Measurements from ENCODE around the gene AVPR1A.
"Not testable (repeated sequence)": the region's sequence is repeated elsewhere in the genome, so short reads cannot be mapped to it uniquely, and the experiment has no call there.

Gene AVPR1A

DNA sequence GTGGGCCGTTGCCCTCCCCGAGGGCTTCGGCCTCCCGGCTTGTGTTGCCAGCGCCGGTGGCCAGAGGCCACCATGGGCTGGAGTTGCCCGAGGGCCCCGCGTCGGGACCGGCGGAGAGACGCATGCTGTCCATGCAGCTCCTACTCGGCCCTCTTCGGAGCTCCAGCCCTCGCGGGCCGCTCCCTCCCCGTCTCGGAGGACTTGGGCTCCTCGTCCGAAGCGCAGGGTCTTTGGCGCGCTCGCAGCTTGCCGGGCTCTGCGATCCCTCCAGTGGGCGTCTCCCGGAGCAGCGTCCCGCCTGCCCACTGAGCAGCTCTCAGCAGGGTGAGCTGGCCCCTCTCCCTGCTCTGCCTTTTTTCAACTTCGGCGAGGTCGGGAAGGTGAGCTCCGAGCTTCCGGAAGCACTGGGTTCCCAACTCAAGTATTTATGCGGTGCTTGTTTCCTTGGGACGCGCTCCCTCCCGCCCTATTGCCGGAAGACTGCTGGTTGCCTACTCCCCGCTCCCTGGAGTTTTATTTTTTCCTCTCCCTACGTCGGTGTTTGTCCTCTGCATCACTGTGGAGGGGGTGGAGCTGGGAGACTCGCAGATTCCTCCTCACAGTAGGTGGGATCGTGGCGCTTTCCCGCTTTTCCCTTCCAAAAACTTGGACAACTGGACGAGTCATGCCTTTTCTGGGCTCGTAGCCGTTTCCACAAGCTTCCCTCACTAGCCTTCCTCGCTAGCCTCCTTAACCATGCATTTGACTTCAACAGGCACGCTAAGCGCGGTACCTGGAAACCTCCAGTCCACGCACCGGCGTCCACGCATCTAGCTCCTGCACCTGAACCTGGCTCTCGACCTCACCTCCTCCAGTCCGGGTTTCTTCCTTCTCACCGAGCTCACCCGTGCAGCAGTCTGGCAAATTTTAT is at the start of gene AVPR1A:
Gene AVPR1A (minus strand): TSS at position 489 of the 910 bp plus-strand sequence. CDS start 365 bp downstream, at position 124.
- in situ Hi-C loops (cut with HindIII; ENCODE audit: low sequenced_read_pairs): no loop called here

GRCh38 chr12:63196168-63196567 is 45.2 kb upstream of the AVPR1A start:
- in situ Hi-C loops (cut with HindIII; ENCODE audit: low sequenced_read_pairs): no loop called here

- in situ Hi-C loops (cut with HindIII; ENCODE audit: low sequenced_read_pairs): no loop called here
Measured at GRCh38 chr12:63179224-63179623, 28.2 kb upstream of the AVPR1A start.

DNA sequence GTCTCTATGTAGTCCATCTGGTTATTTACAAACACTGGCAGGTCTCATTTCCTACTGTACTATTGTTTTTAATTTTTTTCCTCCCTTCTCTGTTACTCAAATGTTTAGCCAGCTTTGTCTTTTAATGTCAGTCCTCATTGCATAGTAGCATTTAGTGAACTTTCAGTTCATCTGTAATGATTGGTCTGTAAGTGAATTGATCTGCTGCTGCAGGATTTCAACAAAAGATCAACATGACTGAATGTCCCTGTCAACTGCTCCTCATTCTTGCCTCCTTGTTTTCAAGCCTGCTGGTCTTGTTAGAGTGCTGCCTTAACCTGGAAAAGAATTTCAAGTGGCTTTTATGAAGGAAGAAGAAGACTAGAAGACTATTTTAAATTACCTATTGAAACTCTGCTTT is 19.3 kb upstream of the AVPR1A start:
- in situ Hi-C loops (cut with HindIII; ENCODE audit: low sequenced_read_pairs): no loop called here

DNA sequence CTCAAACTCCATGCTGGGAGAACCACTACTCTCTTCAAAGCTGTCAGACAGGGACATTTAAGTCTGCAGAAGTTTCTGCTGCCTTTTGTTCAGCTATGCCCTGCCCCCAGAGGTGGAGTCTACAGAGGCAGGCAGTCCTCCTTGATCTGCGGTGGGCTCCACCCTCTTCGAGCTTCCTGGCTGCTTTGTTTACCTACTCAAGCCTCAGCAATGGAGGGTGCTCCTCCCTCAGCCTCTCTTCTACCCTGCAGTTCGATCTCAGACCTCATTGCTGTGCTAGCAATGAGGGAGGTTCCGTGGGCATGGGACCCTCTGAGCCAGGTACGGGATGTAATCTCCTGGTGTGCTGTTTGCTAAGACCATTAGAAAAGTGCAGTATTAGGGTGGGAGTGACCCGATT is 16.7 kb upstream of the AVPR1A start:
- in situ Hi-C loops (cut with HindIII; ENCODE audit: low sequenced_read_pairs): not testable (repeated sequence)

DNA sequence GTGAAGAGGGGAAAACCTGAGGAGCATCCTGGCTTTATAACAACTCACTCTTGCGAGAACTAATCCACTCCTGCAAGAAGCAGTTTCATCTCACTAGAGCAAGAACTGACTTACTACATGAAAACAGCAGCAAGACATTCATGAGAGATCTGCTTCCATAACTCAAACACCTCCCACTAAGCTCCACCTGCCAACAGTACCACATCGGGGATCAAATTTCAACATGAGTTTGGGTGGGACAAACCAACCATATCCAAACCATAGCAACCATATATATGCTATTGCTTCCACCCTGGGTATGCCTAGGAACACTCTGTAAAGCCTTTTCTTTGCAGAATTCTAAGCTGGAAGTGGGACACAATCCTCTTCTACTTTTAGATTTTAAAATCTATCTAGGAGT is 13.9 kb upstream of the AVPR1A start:
- in situ Hi-C loops (cut with HindIII; ENCODE audit: low sequenced_read_pairs): no loop called here

DNA sequence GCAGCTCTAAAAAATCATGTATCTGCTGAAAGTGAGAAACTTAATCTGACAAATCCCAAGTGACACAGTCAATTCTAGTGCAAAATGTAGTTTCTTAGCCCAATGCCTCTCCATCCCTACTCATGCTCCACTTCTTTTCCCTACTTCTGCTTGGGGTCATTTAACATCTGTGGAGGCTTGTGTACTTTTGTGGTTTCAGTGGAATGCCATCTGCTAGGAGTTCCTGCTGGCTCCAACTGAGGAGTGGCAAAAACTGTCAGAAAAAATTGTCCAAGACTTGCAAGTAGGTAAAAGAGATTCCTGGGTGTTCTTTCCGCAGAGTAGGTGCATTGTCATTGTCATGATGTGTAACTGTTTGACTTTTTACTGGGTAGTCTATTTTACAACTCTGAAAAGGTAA is 12.5 kb upstream of the AVPR1A start:
- in situ Hi-C loops (cut with HindIII; ENCODE audit: low sequenced_read_pairs): no loop called here

GRCh38 chr12:63155375-63155774 is 4.4 kb upstream of the AVPR1A start:
- in situ Hi-C loops (cut with HindIII; ENCODE audit: low sequenced_read_pairs): no loop called here

DNA sequence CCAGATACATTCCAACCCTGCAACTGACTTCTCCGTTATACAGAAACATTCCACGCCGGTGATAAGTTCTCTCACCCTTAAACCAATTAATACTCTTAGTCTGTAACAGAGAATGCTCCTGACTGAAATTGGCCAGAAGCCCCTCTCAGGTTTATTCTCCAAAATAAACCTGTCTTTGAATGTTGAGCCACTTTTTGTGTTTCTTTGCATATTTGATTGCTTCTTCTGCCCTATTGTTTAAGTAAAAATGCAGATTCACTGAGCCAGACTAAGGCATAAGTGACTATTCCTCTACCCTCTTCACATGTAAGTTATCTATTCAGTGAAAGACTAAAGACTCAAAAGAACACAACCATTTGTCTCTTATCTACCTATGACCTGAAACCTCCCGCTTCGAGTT is 3.6 kb upstream of the AVPR1A start:
- in situ Hi-C loops (cut with HindIII; ENCODE audit: low sequenced_read_pairs): no loop called here

GRCh38 chr12:63152321-63152700 is 1.3 kb upstream of the AVPR1A start:
- in situ Hi-C loops (cut with HindIII; ENCODE audit: low sequenced_read_pairs): no loop called here

- in situ Hi-C loops (cut with HindIII; ENCODE audit: low sequenced_read_pairs): no loop called here
Measured at GRCh38 chr12:63151623-63152320, 771 bp upstream of the AVPR1A start.

- in situ Hi-C loops (cut with HindIII; ENCODE audit: low sequenced_read_pairs): no loop called here
Measured at GRCh38 chr12:63149909-63150712, 890 bp downstream of the AVPR1A start.

DNA sequence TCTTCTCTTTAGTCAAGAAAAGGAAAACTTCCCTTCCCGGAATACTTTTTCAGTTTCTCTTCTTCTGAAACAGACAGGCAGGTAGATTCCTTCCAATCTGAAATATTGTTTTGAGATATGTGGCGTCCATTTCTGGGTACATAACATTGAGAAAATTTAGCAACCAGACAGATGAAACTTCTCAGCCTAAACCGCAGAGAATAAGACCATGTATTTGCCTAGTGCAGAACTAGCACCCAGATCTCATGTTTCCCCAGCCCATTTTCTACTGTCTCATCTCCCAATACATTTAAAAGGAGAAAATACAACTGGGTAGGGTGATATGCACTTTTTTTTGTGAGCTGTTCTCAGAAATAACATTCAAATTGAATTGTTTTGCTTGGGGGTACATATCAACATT is 6.4 kb downstream of the AVPR1A start:
- in situ Hi-C loops (cut with HindIII; ENCODE audit: low sequenced_read_pairs): no loop called here

- in situ Hi-C loops (cut with HindIII; ENCODE audit: low sequenced_read_pairs): no loop called here
Measured at GRCh38 chr12:63138488-63138887, 12.5 kb downstream of the AVPR1A start.

- in situ Hi-C loops (cut with HindIII; ENCODE audit: low sequenced_read_pairs): no loop called here
Measured at GRCh38 chr12:63133981-63134380, 17.0 kb downstream of the AVPR1A start.

DNA sequence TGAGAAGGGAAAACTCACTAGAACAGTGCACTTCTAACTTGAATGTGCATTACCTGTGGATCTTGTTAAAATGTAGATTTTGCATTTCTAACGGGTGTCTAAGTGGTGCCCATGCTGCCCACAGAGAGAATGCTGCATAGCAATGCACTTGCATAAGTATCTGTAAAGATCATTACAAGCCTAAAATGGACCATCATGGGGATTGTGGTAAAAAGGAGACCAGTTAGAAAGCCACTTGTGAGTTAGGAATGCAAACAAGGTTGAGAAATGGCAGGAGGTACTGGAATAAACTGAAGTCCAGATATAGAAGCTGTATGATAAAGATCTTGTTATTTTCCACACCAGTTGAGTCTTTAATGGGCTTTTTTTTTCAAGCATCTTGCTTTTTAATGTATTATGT is 18.8 kb downstream of the AVPR1A start:
- in situ Hi-C loops (cut with HindIII; ENCODE audit: low sequenced_read_pairs): no loop called here

DNA sequence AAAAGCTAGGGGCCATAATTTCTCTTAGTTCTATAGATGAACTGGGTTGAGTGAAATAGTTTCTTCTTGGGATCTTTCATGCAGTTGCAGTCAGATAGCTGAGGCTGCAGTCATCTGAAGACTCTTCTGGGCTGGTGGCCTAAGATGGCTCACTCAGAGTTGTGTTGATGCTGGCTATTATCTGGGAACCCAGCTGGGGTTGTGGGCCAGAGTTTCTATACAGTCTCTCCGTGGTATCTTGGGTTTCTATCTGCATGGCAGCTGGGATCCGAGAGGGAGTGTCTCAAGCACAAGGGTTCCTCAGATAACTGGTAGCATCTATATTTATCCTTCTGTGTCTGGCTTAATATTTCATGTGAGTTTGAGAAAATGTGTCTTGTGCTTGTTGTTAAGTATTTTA is 21.1 kb downstream of the AVPR1A start:
- in situ Hi-C loops (cut with HindIII; ENCODE audit: low sequenced_read_pairs): no loop called here

GRCh38 chr12:63124778-63125177 is 26.2 kb downstream of the AVPR1A start:
- in situ Hi-C loops (cut with HindIII; ENCODE audit: low sequenced_read_pairs): no loop called here

GRCh38 chr12:63103494-63104131 is 47.4 kb downstream of the AVPR1A start:
- in situ Hi-C loops (cut with HindIII; ENCODE audit: low sequenced_read_pairs): no loop called here

DNA sequence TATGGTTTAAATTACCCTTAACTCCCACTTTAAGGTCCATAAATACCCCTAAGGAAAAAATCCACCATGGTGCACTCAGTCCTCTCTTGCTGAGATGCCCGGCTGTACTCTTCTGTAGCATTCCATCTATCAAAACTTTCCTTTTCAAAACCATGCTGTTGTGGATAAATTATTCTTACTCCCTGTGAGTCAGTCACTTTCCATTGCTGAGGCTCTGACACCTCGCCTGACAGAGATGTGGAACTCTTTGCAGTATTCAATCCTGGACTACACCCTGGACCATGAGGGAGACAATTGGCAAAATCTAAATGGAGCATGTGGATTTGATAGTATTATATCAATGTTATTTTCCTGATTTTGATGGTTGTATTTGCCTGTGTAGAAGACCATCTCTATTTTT is 49.1 kb downstream of the AVPR1A start:
- in situ Hi-C loops (cut with HindIII; ENCODE audit: low sequenced_read_pairs): no loop called here

- in situ Hi-C loops (cut with HindIII; ENCODE audit: low sequenced_read_pairs): loop anchor here (25.0 kb wide), 1 partner anchor 662 kb away; no protein-coding TSS in a partner anchor
Measured at GRCh38 chr12:63098851-63099250, 52.1 kb downstream of the AVPR1A start.

All from DLD1 (cell line).